Sigmoid colon (tissue), 7 donors: ENCODE measurements around the gene TIMM50. TPM values are rescaled to one million over a fixed set of nuclear protein-coding genes. Genes with fewer than 3 reads are reported as not detected.

Source experiments
- DNase-seq: peaks from one replicate; pipeline ENCODE4 v3.0.0-alpha.2; 2019
- H3K27ac ChIP-seq, 4 donors: fragments of 200-600 bp; sonication (generic); one replicate each; pipeline ENCODE4 v1.5.1; 2016 to 2019; ENCODE audit warnings: mild to moderate bottlenecking in 1 of 4
- H3K27me3 ChIP-seq, 3 donors: fragments of 200-600 bp; sonication (generic); one replicate each; pipeline ENCODE4 v1.5.1; 2019; ENCODE audit warnings: mild to moderate bottlenecking in 1 of 3
- H3K36me3 ChIP-seq, 4 donors: fragments of 200-600 bp; sonication (generic); one replicate each; pipeline ENCODE4 v1.5.1; 2016 to 2019
- H3K4me1 ChIP-seq, 4 donors: fragments of 200-600 bp; sonication (generic); one replicate each; pipeline ENCODE4 v1.5.1; 2017 to 2019
- H3K4me3 ChIP-seq, 4 donors: fragments of 200-600 bp; sonication (generic); one replicate each; pipeline ENCODE4 v1.5.1; 2017 to 2019; ENCODE audit warnings: mild to moderate bottlenecking in 2 of 4, moderate library complexity in 1 of 4
- H3K9me3 ChIP-seq, 4 donors: fragments of 200-600 bp in 3 of 4; sonication (generic) in 3 of 4; one replicate each; pipeline versions ENCODE4 v1.5.1 to v1.6.1; 2013 to 2019
- CTCF ChIP-seq, 4 experiments: fragments of 450-650 bp in 3 of 4; fragments of 200-600 bp in 1 of 4; IDR thresholded peaks; one replicate each; pipeline ENCODE4 v1.5.1; 2016 to 2019; ENCODE audit warnings: antibody characterized with exemption in 4 of 4, mild to moderate bottlenecking in 3 of 4, moderate library complexity in 2 of 4
- EP300 ChIP-seq, 4 donors: sonication (generic); formaldehyde crosslinking; IDR thresholded peaks; one replicate each; pipeline ENCODE4 v1.6.1; 2017; ENCODE audit warnings: antibody characterized with exemption in 4 of 4
- POLR2A ChIP-seq, 2 donors: fragments of 450-650 bp; IDR thresholded peaks; one replicate each; pipeline ENCODE4 v1.6.1; 2016; ENCODE audit warnings: antibody characterized with exemption in 2 of 2, mild to moderate bottlenecking in 2 of 2, moderate library complexity in 2 of 2
- POLR2AphosphoS5 ChIP-seq, 4 donors: sonication (generic); formaldehyde crosslinking; IDR thresholded peaks; one replicate each; pipeline ENCODE4 v1.6.1; 2017; ENCODE audit warnings: antibody characterized with exemption in 4 of 4
- WGBS, 2 donors: extraction: QIAGEN DNeasy Blood & Tissue Kit; methylation state at CpG; one replicate each; pipeline ENCODE4 v1.1.7; 2013; 5-methylcytosine and 5-hydroxymethylcytosine counted together
- intact Hi-C: fragments of 100-400 bp; cut with DNase I; formaldehyde crosslinking; loops from one replicate; pipeline ENCODE4 v1.15.1; 2023
- polyA plus RNA-seq, 3 donors: library from polyadenylated mRNA; stranded (reverse); fragments of 200-250 nt; gene quantifications; one replicate each; pipeline ENCODE4 v1.2.3, GENCODE V29; 2013
- total RNA-seq, 4 donors: library from RNA; depleted of rRNA; stranded (reverse); fragments of >200 nt; gene quantifications; one replicate each; pipeline ENCODE4 v1.1.0, GENCODE V29; 2016
- donor health status: healthy with polysubstance abuse.
- donor health status: Bipolar disorder and iron deficiency.
- donor health status: healthy.

The TIMM50 gene
- total and polyA plus RNA-seq, 7 donors = 26.4 to 54.9 (median 44.8) TPM

GRCh38 chr19:39539518-39540332 is 59.1 kb downstream of the TIMM50 start, which contains the start of gene EID2:
EID2 (minus strand) TSS chr19:39540161; CDS start chr19:39540079, 82 bp downstream.
- 0 to 1% methylated on average over 84 of the region's 84 CpGs for WGBS, 2 donors
- intact Hi-C loops = loop anchor here (2.0 kb wide), 1 partner anchor 95 kb away; the partner anchor contains the start of gene SUPT5H
- TF ChIP-seq EP300 (IDR thresholded peaks at IDR 0.05) = no peak
- peak; percentile 77 to 87 for TF ChIP-seq POLR2A (IDR thresholded peaks at IDR 0.05)
- peak; percentile 77 to 80 (median 78) for TF ChIP-seq CTCF (IDR thresholded peaks at IDR 0.05)
- peak; percentile 92 to 98 (median 94) for TF ChIP-seq POLR2AphosphoS5 (IDR thresholded peaks at IDR 0.05)
- no peaks in the 10 kb centered on the region for H3K36me3 ChIP-seq
- H3K27me3 ChIP-seq = no peaks in the 10 kb centered on the region
- H3K4me3 ChIP-seq = peak within 1 kb of the TSS; percentile 77 to 91 (median 86)
- no peaks in the 10 kb centered on the region for H3K9me3 ChIP-seq
- H3K27ac ChIP-seq = peak within 1 kb of the TSS; percentile 96 to 99 (median 98)
- H3K4me1 ChIP-seq = peaks cover 0 to 30% (median 24%) of the 10 kb centered on the region in 4 donors
- DNase-seq = peak; percentile 98

- 3 to 13% methylated on average over 10 of the region's 10 CpGs for WGBS, 2 donors
- intact Hi-C loops = no loop called here
Observed at GRCh38 chr19:39540333-39540673, 59.7 kb downstream of the TIMM50 start.

More at GRCh38 chr19:39540333-39540673, 59.7 kb downstream of the TIMM50 start:
- Histone ChIP-seq H3K4me1 (peaks cover 0 to 30% (median 24%) of the 10 kb centered on the region in 4 donors), H3K27me3 (no peaks in the 10 kb centered on the region), H3K27ac (peak overlapping the region; percentile 96 to 99 (median 98)), H3K4me3 (peak overlapping the region in 3 of 4 donors; percentile 77 to 91 (median 81)), H3K36me3 (no peaks in the 10 kb centered on the region), H3K9me3 (no peaks in the 10 kb centered on the region)
- no peak for TF ChIP-seq POLR2A (IDR thresholded peaks at IDR 0.05)
- no peak for TF ChIP-seq EP300 (IDR thresholded peaks at IDR 0.05)
- TF ChIP-seq POLR2AphosphoS5 (IDR thresholded peaks at IDR 0.05) = no peak
- TF ChIP-seq CTCF (IDR thresholded peaks at IDR 0.05) = no peak
- no peak for DNase-seq

Other genes with a start within 250 kb of the TIMM50 start
- gene IFNL3, start 235.8 kb upstream of the TIMM50 start, total RNA-seq = not detected
- gene IFNL3, start 235.8 kb upstream of the TIMM50 start, polyA plus RNA-seq = under 1 TPM in 1 of 3 donors, not detected in 2; 0.22 TPM
- not detected for gene IFNL4, start 232.0 kb upstream of the TIMM50 start, total RNA-seq
- gene IFNL4, start 232.0 kb upstream of the TIMM50 start, polyA plus RNA-seq = not detected
- not detected for gene IFNL2, start 212.4 kb upstream of the TIMM50 start, total RNA-seq
- gene IFNL2, start 212.4 kb upstream of the TIMM50 start, polyA plus RNA-seq = not detected
- not detected for gene IFNL1, start 184.4 kb upstream of the TIMM50 start, total RNA-seq
- gene IFNL1, start 184.4 kb upstream of the TIMM50 start, polyA plus RNA-seq = under 1 TPM in 1 of 3 donors, not detected in 2; 0.09 TPM
- 1 to 10 TPM in 3 of 4 donors, under 1 TPM in 1; 0.82 to 1.8 (median 1.2) TPM for gene LRFN1, start 160.0 kb upstream of the TIMM50 start, total RNA-seq
- gene LRFN1, start 160.0 kb upstream of the TIMM50 start, polyA plus RNA-seq = 1 to 10 TPM in 1 of 3 donors, under 1 TPM in 2; under 0.01 to 1.0 (median 0.23) TPM
- gene GMFG, start 144.8 kb upstream of the TIMM50 start, total RNA-seq = 10 to 100 TPM in 1 of 4 donors, 1 to 10 TPM in 3; 5.3 to 23.1 (median 8.6) TPM
- gene GMFG, start 144.8 kb upstream of the TIMM50 start, polyA plus RNA-seq = 10 to 100 TPM; 37.2 to 98.6 (median 56.5) TPM
- gene SAMD4B, start 138.4 kb upstream of the TIMM50 start, total RNA-seq = 10 to 100 TPM; 37.8 to 83.6 (median 65.4) TPM
- 10 to 100 TPM; 28.4 to 79.4 (median 38.4) TPM for gene SAMD4B, start 138.4 kb upstream of the TIMM50 start, polyA plus RNA-seq
- gene PAF1, start 89.7 kb upstream of the TIMM50 start, total RNA-seq = 10 to 100 TPM; 37.5 to 51.8 (median 43.5) TPM
- 10 to 100 TPM; 28.2 to 40.5 (median 37.2) TPM for gene PAF1, start 89.7 kb upstream of the TIMM50 start, polyA plus RNA-seq
- gene MED29, start 89.5 kb upstream of the TIMM50 start, total RNA-seq = 10 to 100 TPM; 25.2 to 44.6 (median 33.7) TPM
- gene MED29, start 89.5 kb upstream of the TIMM50 start, polyA plus RNA-seq = 10 to 100 TPM; 22.8 to 33.5 (median 31.0) TPM
- 100 to 1,000 TPM in 3 of 4 donors, 10 to 100 TPM in 1; 78.1 to 320 (median 190) TPM for gene ZFP36, start 74.0 kb upstream of the TIMM50 start, total RNA-seq
- 100 to 1,000 TPM; 112 to 298 (median 228) TPM for gene ZFP36, start 74.0 kb upstream of the TIMM50 start, polyA plus RNA-seq
- gene PLEKHG2, start 68.2 kb upstream of the TIMM50 start, total RNA-seq = 10 to 100 TPM in 3 of 4 donors, 1 to 10 TPM in 1; 8.2 to 28.8 (median 12.5) TPM
- gene PLEKHG2, start 68.2 kb upstream of the TIMM50 start, polyA plus RNA-seq = 10 to 100 TPM in 1 of 3 donors, under 1 TPM in 2; 0.60 to 14.9 (median 0.69) TPM
- gene RPS16, start 44.9 kb upstream of the TIMM50 start, total RNA-seq = 1,000 to 10,000 TPM; 1,648 to 4,043 (median 3,423) TPM
- 1,000 to 10,000 TPM; 2,119 to 4,564 (median 2,918) TPM for gene RPS16, start 44.9 kb upstream of the TIMM50 start, polyA plus RNA-seq
- 100 to 1,000 TPM in 2 of 4 donors, 10 to 100 TPM in 2; 72.1 to 104 (median 89.1) TPM for gene SUPT5H, start 35.3 kb upstream of the TIMM50 start, total RNA-seq
- 100 to 1,000 TPM in 1 of 3 donors, 10 to 100 TPM in 2; 52.3 to 112 (median 67.5) TPM for gene SUPT5H, start 35.3 kb upstream of the TIMM50 start, polyA plus RNA-seq
- gene DLL3, start 18.1 kb downstream of the TIMM50 start, total RNA-seq = under 1 TPM in 1 of 4 donors, not detected in 3; 0.36 TPM
- under 1 TPM in 1 of 3 donors, not detected in 2; 0.17 TPM for gene DLL3, start 18.1 kb downstream of the TIMM50 start, polyA plus RNA-seq
- gene SELENOV, start 34.3 kb downstream of the TIMM50 start, total RNA-seq = not detected
- gene SELENOV, start 34.3 kb downstream of the TIMM50 start, polyA plus RNA-seq = not detected
- 1 to 10 TPM; 3.9 to 7.7 (median 5.3) TPM for gene EID2B, start 52.0 kb downstream of the TIMM50 start, total RNA-seq
- 1 to 10 TPM in 2 of 3 donors, under 1 TPM in 1; 0.46 to 2.0 (median 1.8) TPM for gene EID2B, start 52.0 kb downstream of the TIMM50 start, polyA plus RNA-seq
- gene EID2, start 59.3 kb downstream of the TIMM50 start, total RNA-seq = 10 to 100 TPM in 3 of 4 donors, 1 to 10 TPM in 1; 9.7 to 16.4 (median 13.2) TPM
- 10 to 100 TPM in 1 of 3 donors, 1 to 10 TPM in 2; 7.6 to 10.7 (median 8.4) TPM for gene EID2, start 59.3 kb downstream of the TIMM50 start, polyA plus RNA-seq
- gene LGALS13, start 121.7 kb downstream of the TIMM50 start, total RNA-seq = not detected
- gene LGALS13, start 121.7 kb downstream of the TIMM50 start, polyA plus RNA-seq = not detected
- gene LGALS16, start 175.1 kb downstream of the TIMM50 start, total RNA-seq = not detected
- gene LGALS16, start 175.1 kb downstream of the TIMM50 start, polyA plus RNA-seq = not detected
- not detected for gene LGALS14, start 223.6 kb downstream of the TIMM50 start, total RNA-seq
- gene LGALS14, start 223.6 kb downstream of the TIMM50 start, polyA plus RNA-seq = not detected